CD4-positive, alpha-beta T cell treated with Interleukin-2 at 100 ng/mL for 4 hours (primary cell): ENCODE results near the gene TYK2.
"Not testable (repeated sequence)": the region's sequence is repeated elsewhere in the genome, so short reads cannot be mapped to it uniquely, and the experiment has no call there.

Source experiments
- DNase-seq: peaks from one replicate; pipeline ENCODE4 v3.0.0-alpha.2; 2020; ENCODE audit warnings: low spot score

TYK2 gene

DNA sequence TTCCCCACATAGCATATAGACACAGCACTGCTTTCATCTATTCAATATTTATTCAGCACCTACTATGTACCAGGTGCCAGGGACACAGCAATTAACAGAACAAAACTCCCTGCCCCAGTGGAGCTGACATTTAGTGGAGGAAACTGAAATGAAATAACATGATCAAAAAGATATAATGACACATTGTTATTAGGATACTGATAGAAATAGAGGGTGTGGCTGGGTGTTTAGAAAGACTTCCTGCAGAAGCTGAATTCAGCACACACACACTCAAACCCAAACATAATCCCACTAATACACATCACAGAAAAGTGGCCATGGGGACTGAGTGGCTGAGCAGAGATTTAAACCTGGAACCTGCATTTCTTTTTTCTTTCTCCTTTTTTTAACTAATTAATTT lies 26.7 kb upstream of the TYK2 start:
- DNase-seq, result peak; percentile 46

DNA sequence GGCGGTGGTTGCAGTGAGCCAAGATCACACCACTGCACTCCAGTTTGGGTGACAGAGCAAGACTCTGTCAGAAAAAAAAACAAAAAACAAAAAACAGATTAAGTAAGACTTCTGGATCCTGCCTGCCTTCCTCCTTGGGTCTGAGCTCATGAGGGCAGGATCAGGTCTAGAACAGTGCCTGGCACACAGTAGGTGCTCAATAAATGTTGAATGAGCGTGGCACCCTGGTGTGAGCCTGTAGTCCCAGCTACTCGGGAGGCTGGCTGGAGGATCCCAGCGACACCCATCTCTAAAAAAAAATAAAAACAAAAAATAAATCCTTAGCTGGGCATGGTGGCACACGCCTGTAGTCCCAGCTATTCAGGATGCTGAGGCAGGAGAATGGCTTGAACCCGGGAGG lies 25.8 kb upstream of the TYK2 start:
- no peak for DNase-seq

DNA sequence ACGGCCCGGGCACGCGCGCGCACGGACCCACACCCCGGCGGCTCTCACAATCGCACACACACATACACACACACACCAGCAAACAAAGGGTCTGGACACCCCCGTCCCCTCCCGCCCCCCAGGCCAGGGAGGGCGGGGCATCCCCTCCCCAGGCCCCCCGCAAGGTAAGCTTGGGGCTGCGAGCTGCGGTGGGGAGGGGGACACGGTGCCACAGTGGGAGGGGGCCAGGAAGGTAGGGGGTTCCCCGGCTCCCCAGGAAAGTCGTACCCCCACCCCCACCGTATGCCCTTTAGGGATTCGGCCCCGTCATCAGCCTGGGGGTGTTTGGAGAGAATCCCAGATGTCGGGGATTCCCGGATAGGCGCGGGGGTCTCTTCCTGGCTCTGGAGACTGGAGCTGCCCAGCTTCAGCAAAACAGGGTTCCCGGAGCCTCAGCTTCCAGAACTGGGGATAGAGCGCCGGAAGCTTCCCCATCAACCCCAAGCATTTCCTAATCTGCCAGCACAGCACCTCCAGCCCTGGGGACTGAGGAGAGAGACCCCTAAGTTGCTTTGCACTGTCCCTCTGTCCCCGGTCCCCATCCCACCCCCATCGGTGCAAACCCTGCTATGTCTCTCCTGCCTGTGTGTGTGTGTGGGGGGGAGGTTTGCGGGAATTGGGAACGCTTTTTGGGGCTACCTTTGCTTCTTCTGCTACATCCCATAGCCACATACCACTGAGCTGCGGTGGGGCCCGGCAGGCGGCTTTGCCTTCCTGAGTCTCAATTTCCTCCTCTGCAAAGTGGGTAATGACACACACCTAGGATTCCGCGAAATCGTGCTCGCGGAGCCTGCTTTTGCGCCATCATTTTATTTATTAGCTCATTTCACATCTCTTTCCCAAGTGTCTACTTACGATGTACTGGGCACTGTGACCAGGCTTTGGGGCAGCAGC lies 24.8 kb upstream of the TYK2 start:
- peak; percentile 73 for DNase-seq

DNA sequence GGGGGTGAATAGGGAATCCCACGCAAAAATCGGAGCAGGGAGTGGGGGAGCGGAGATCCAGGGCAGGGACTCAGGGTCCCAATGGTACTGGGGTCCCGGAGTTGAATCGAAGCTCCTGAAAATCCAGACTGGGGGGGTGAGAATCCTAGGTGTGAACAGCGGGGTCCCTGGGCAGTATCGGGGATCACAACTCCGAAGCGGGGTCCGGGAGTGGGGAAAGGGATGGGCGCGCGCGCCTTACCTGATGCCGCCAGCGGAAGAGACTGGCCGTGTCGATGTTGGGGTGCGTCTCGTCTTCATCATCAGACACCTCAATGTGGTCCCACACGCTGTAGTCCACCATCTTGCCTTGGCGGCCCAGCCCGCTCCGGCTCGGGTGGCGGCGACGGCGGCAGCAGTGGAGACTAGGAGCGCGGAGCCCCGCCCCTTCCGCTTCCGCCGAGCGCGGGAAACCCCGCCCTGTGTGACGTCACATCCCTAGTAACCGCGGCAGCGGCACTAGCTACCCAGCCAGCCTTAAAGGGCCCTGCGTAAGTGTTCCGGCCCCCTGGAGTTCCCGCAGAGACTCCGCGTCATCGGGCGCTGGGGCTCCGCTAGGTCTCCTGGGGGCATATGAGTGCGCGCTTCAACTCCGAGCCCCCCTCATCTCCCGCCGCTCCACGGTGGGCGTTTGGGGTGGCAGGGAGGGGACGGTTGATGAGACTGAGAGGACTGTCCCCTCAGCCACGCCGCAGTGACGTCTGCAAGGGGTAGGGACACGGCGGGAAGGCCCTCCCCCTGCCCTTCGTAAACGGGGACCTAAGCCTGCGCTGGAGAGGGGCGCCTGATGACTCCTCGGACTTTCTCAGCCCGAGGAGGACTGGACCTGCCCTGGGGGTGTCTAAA lies 23.0 kb upstream of the TYK2 start, which contains the start of gene CDC37:
CDC37 (minus strand) TSS at position 406 of the 885 bp plus-strand sequence; CDS start at position 343, 63 bp downstream.
- DNase-seq, result peak; percentile 98

DNA sequence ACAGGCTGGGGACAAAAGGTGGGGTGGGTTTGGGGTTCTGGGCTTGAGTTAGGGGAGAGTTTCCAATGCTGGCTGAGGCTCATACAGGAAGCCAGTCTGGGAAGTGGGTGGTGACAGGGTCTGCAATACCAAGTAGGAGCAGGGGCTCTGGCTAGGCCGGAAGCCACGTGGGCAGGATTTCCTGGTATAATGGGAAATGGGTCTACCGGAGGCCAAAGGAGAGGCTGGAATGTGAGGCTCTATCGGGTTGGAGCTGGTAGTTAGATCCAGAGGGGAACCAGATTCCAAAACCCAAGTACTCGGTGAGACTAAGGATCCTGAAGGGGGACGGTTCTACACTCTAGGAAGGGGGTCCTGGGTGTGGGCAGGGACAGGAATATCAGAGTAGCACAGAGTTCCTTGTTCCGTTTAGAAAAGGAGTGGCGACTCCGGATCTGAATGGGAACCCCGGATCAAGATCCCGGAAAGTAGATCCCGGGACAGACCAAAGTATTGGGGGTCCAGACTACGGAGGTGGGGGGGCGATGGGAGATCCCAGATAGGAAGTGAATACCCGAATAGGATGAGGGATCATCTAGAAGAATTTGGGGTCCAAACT lies 22.2 kb upstream of the TYK2 start:
- DNase-seq, result no peak

DNA sequence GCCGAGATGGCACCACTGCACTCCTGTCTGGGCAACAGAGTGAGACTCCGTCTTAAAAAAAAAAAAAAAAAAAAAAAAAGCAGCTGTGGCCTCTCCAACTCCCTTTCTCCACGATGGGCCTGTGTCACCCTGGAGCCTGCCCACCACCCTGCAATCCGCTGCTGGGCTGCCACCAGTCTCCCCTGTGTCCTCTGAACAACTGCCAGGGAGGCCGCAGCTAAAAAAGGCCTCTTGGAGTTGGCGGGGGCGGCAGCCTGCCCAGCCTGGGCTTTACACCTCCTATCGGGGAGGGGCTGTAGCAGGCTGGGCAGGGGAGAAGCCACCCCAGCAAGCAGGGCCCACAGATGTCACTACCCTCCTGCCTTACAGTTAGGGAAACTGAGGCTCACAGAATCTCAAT lies 19.5 kb upstream of the TYK2 start:
- no peak for DNase-seq

DNA sequence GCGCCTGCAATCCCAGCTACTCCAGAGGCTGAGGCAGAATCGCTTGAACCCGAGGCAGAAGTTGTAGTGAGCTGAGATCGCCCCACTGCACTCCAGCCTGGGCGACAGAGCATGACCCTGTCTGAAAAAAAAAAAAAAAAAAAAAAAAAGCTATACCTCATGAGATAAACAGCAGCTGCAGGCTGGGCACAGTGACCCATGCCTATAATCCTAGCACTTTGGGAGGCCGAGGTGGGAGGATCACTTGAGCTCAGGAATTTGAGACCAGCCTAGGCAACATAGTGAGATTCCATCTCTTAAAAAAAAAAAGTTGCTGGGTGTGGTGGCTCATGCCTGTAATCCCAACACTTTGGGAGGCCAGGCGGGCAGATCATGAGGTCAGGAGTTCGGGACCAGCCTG lies 19.0 kb upstream of the TYK2 start:
- DNase-seq, result not testable (repeated sequence)

DNA sequence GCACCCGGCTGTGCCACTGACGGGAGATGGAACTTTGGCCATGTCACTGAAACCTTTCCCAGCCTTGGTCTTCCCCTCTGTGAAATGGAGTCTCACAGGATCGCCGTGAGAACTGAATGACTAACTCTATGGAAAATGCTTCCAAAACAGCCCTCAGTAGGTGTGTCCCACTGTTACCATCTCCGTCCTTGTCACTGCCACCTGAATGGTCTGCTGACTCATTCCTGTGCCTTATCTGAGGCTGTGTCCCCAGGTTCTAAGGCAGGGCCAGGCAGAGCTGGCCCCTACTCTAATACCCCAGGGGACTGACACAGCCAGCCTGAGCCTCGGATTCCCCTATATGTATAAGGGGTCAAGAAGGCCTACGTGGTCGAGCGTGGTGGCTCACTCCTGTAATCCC lies 18.4 kb upstream of the TYK2 start:
- no peak for DNase-seq

DNA sequence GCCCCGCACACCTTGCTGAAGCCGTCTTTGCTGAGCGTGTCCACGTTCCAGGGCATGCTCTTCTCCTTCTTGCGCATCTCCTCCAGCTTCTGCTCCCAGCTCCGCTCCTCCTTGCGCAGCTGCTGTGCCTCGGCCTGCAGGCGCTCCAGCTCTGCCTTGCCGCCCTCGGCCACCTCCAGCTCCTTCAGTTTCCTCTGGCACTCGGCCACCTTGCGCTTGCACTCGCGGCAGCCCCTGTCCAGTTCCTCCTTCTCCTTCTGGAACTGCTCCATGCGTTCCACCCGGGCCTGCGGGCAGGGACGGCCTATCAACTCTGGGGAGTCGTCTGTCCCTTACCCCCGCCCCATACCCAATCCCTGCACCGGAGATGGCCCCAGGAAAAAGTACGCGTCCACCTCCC lies 15.5 kb upstream of the TYK2 start:
- no peak for DNase-seq

DNA sequence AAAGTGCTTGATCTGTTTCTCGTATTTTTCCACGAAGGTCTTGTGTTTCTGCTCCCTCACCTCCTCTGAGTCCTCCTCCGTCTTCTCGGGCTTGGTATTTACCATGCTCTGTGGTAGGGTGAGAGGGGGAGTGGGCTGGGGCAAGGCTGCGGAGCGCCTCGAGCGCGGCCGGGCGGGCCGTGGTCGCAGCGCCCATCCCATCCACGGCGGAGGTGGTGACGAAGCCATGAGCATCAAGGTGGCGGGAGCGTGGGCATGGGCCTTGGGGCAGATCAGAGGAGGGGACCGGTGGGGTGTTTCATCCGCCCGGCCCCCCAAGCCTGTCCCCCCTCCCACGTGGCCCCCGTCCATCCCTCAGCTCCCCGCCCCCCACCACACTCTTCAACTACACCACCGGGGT lies 15.1 kb upstream of the TYK2 start:
- no peak for DNase-seq

DNA sequence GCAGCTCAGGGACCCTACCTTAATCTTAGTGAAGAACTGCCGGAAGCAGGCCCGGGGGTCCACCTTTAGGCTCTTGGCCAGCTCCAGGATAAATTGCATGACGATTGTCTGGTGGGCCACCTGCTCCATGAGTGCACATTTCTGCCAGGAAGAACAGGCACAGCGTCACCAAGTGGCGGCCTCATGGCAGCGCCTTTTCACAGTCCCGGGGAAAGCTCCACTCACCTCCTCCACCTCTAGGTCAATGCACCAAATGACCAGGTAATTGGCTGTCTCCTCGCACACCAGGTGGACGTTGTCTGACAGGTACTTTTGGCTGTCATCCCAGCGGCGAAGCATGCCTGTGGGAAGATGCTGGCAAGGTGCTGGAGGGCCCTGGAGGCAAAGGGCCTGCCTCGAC lies 14.6 kb upstream of the TYK2 start:
- no peak for DNase-seq

DNA sequence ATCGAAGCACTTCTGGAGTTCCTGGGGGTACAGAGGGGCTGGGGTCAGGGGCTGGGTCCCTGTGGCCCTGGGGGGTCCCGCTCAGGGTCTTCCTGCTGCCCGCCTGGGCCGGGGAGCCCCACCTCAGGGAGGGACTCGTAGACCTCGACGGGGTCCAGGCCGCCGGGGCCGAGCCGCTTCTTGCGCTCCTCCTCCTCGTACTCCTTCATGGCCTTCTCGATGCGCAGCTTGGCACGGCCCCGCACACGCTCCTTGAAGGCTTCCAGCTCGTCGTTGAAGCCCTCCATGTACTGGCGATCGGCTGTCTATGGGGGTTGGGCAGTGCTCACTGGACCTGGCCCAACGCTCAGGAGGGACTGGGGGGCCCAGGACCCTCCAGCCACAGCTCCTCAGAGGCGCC lies 12.8 kb upstream of the TYK2 start:
- DNase-seq, result no peak

DNA sequence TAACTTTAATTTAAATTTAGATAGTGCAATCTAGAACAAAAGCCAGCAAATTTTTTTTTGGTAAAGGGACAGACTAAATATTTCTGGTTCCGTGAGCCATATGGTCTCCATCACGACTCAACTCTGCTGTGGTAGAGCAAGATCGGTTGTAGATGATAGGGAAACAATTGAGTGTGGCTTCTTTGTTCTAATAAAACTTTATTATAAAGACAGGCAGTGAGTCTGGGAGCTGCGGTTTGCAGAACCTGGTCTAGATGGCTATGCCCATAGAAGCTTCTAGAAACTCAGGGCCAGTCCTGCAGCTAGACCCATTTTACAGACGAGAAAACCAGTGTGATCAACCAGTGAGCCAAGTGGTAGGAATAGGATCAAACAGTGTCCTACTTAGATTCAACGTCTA lies 11.7 kb upstream of the TYK2 start:
- DNase-seq, result no peak

DNA sequence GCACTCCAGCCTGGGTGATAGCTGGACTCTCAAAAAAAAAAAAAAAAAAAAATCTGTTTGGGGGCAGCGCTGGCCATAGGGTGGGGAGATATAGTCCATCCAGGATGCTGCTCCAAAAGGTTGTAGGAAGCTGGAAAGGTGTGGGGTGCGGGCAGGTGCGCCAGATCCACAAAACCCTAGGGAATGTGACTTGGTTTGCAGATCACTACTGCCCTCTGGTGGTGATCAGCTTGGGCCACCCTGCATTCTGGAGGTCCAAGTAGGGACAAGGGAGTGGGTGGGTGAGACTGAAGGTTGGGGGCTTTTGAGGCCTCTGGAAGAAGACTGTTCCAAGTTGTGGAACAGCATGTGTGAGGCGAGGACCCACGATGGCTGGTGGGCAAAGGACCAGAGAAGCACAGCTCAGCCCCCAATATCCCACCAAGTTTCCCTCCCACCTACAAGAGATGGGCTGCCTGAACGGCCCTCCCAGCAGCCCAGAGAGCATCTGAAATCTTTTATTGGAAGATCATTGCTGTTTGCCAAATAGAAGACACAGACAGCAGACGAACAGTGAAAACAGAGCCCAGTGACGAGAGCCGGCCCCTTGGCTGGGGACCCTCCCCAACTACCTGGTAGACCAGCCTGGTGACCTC lies 10.4 kb upstream of the TYK2 start:
- DNase-seq, result peak; percentile 72

DNA sequence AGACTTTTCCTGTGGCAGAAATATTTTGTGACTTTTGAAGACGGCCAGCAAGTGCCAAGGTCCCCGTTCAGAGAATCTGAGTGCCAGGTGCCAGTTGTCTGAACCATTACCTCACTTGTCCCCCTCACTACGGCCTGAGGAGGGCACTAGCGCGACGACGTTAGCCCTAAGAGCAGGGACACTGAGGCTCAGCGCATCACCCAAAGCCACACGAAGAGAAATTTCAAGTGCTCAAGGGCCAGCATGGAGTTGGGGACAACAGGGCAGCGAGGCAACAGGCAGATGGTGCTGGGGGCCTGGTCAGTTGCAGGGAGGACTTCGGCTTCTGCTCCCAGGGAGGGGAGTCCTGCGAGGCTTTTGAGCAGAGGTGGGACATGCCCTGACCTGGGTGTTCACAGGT lies 9.5 kb upstream of the TYK2 start:
- DNase-seq, result no peak

DNA sequence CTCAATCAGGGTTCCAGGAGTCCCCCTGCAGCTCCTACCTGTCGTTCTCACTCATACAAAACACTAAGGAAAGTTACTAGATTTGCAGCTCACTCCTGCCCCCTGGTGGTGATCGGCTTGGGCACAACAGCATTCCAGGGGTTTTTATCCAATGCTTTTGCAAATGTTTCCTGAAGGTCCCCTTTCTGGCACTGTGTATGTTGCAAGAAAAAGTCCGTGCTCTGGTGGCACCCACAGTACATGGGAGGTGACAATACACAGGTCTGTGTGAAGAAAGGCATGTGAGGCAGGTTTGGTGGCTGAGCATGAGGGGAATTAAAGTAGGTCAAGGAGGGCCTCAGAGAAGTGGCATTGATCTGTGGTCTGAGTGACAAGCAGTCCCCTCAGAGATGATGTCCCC lies 8.6 kb upstream of the TYK2 start:
- peak; percentile 85 for DNase-seq

DNA sequence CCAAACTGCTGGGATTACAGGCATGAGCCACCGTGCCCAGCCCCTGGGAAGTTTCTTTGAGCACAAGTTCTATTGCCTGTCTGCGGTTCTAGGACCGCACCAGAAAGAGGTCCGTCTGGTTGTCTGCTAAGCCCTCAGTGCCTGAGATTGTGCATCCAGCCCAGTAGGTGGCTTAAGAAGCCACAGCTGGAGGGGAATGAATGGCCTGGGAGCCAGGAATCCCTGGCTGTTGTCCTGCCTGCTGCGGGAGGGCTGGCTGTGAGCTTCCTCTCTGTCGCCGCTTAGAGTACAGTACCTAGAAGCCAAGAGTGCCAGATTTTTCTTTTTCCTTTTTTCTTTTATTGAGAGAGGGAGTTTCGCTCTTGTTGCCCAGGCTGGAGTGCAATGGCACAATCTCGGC lies 4.2 kb upstream of the TYK2 start:
- DNase-seq, result no peak

DNA sequence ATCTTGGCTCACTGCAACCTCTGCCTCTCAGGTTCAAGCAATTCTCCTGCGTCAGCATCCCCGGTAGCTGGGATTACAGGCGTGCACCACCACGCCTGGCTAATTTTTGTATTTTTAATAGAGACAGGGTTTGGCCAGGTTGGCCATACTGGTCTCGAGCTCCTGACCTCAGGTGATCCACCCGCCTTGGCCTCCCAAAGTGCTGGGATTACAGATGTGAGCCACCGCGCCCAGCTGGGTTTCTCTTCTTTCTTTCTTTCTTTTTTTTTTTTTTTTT lies 2.8 kb upstream of the TYK2 start:
- not testable (repeated sequence) for DNase-seq

DNA sequence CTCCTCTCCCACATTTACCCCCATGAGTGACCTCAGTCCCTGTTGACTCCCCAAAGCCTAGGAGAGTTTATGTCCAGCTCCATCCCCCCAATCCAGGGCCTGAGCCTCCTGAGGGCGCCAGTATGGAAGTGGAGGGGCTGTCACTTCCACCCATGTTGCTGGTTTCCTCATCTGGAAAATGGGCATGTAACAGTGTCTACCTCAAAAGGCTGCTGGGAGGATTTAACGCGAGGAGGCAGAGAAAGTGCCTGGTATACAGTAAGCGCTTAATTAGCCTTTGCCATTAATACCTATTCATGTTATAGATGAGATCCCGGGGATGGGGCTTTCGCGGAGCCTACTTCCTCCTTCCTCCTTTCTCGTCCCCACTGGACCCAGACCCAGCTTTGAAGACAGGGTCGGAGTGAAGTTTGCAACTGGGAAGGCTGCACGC lies 476 bp downstream of the TYK2 start:
- no peak for DNase-seq

DNA sequence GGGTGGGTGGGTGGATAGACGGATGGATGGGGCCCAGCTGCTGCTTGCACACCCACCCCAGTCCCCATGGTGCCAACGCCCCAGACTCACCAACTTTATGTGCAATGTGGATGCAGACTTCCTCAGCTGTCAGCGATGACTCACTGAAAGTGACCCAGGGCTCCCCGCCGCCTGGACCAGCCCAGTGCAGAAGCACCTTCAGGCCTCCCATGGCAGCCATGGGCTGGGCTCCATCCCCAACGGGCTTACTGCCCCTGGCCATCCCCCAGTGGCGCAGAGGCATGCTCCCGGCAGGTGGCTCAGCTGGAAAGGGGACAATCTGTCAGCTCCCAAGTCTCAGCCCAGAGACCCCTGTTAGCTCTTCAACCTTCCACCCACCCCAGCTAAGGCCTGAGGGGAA lies 2.2 kb downstream of the TYK2 start:
- DNase-seq, result no peak

DNA sequence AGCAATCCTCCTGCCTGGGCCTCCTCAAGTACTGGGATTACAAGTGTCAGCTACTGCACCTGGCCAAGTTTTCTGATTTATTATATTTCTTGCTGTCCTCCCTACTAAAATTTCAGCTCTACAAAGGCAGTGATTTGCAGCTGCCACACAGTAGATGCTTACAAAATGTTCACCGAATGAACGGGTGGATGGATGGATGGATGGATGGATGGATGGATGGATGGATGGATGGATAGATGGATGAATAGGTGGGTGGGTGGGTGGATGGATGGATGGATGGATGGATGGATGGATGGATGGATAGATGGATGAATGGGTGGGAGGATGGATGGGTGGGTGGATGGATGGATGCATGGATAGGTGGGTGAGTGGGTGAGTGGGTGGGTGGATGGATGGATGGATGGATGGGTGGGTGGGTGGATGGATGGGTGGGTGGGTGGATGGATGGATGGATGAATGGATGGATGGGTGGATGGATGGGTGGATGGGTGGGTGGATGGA lies 3.2 kb downstream of the TYK2 start:
- not testable (repeated sequence) for DNase-seq

DNA sequence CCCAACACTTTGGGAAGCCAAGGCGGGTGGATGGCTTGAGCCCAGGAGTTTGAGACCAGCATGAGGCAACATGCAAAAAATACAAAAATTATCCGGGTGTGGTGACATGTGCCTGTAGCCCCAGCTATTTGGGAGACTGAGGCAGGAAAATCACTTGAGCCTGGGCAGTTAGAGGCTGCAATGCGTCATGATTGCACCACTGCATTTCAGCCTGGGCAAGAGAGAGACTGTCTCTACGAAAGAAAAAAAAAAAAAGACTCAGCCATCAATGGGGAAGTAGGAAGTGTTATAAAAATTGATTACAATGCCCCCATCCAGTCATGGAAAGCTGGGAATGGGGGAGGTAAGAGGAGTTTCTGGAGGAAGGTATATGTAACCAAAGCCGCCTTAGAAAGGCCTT lies 5.4 kb downstream of the TYK2 start:
- no peak for DNase-seq
